HepG2 (cell line): Measurements from ENCODE around the gene HSPA1B. TPM values are rescaled to one million over a fixed set of nuclear protein-coding genes. Genes with fewer than 3 reads are reported as not detected.

Experiments used
- BCL3 ChIP-seq: sonication (generic); formaldehyde crosslinking; IDR thresholded peaks from 2 replicates; pipeline ENCODE4 v1.5.1; 2020; ENCODE audit warnings: mild to moderate bottlenecking, missing genetic modification reagents, moderate library complexity
- CERS6 ChIP-seq: sonication (generic); formaldehyde crosslinking; IDR thresholded peaks from 2 replicates; pipeline ENCODE4 v1.5.0; 2020; ENCODE audit warnings: missing genetic modification reagents
- CTCF ChIP-seq: sonication (generic); formaldehyde crosslinking; IDR thresholded peaks from 2 replicates; pipeline ENCODE4 v1.5.0; 2020; ENCODE audit warnings: mild to moderate bottlenecking, missing genetic modification reagents, moderate library complexity
- HMGXB4 ChIP-seq, 2 experiments: sonication (generic) in 1 of 2; formaldehyde crosslinking in 1 of 2; IDR thresholded peaks; 2 replicates each; pipeline versions ENCODE4 v1.4.0 to v1.6.1; 2018 to 2020; ENCODE audit warnings: missing genetic modification reagents in 2 of 2, borderline replicate concordance in 1 of 2, low read depth in 1 of 2, mild to moderate bottlenecking in 1 of 2, missing biosample characterization in 1 of 2
- MED1 ChIP-seq: sonication (generic); formaldehyde crosslinking; IDR thresholded peaks from 2 replicates; pipeline ENCODE4 v1.4.0; 2020; ENCODE audit warnings: missing genetic modification reagents
- MXD3 ChIP-seq: IDR thresholded peaks from 2 replicates; pipeline ENCODE4 v1.6.1; 2016; ENCODE audit warnings: mild to moderate bottlenecking, missing biosample characterization, missing genetic modification reagents
- PLSCR1 ChIP-seq: sonication (generic); formaldehyde crosslinking; IDR thresholded peaks from 2 replicates; pipeline ENCODE4 v1.5.0; 2020; ENCODE audit warnings: missing genetic modification reagents, mild to moderate bottlenecking, borderline replicate concordance
- RARA ChIP-seq: IDR thresholded peaks from 2 replicates; pipeline ENCODE4 v1.6.1; 2016; ENCODE audit warnings: missing genetic modification reagents, missing compliant biosample characterization
- SMAD3 ChIP-seq: sonication (generic); formaldehyde crosslinking; IDR thresholded peaks from 2 replicates; pipeline ENCODE4 v1.4.0; 2020; ENCODE audit warnings: missing genetic modification reagents
- SP2 ChIP-seq: sonication (generic); formaldehyde crosslinking; IDR thresholded peaks from 2 replicates; pipeline ENCODE4 v1.5.1; 2020; ENCODE audit warnings: mild to moderate bottlenecking, missing genetic modification reagents
- ZNF646 ChIP-seq: sonication (generic); formaldehyde crosslinking; IDR thresholded peaks from 2 replicates; pipeline ENCODE4 v1.9.0; 2021; ENCODE audit warnings: mild to moderate bottlenecking, missing genetic modification reagents
- ZNF674 ChIP-seq: sonication (generic); formaldehyde crosslinking; IDR thresholded peaks from 2 replicates; pipeline ENCODE4 v1.5.0; 2020; ENCODE audit warnings: low read depth, mild to moderate bottlenecking, missing genetic modification reagents
- ZNF713 ChIP-seq: sonication (generic); formaldehyde crosslinking; IDR thresholded peaks from 2 replicates; pipeline ENCODE4 v1.4.0; 2020; ENCODE audit warnings: mild to moderate bottlenecking, missing genetic modification reagents
- polyA plus RNA-seq, 8 experiments: library from polyadenylated mRNA; depleted of rRNA in 3 of 8; stranded (reverse) in 7 of 8; unstranded in 1 of 8; fragments of >200 nt; fragmentation: Illumina TruSeq in 4 of 8; extraction: Trizol in 4 of 8; gene quantifications; 2 replicates each; pipeline versions ENCODE4 v1.2.1 to v1.2.3, GENCODE V29; 2011 to 2016; ENCODE audit warnings: low read depth in 4 of 8, missing spikeins in 1 of 8, mixed read lengths in 1 of 8; ENCODE audit not compliant: insufficient read depth in 1 of 8
- total RNA-seq, 5 experiments: library from RNA; depleted of rRNA; stranded (reverse); fragments of >200 nt; fragmentation: Illumina TruSeq; extraction: Trizol; gene quantifications; 2 replicates each; pipeline ENCODE4 v1.2.3, GENCODE V29; 2016; ENCODE audit warnings: low read depth in 1 of 5

The HSPA1B gene
- total and polyA plus RNA-seq, 2 of the 13 experiments (the other 11 are each of a cell fraction or from before 2014, with no cell fraction given): 26.0 to 186 TPM

GRCh38 chr6:31806470-31807272, 20.9 kb upstream of the HSPA1B start, which contains the start of gene LSM2 (continued):
- TF ChIP-seq ZNF713 (CRISPR knock-in tag): no peak
- no peak for TF ChIP-seq SMAD3 (CRISPR knock-in tag)
- TF ChIP-seq ZNF646 (CRISPR knock-in tag): no peak
- TF ChIP-seq CTCF (CRISPR knock-in tag): peak; percentile 89
- TF ChIP-seq HMGXB4 (CRISPR knock-in tag; IDR thresholded peaks at IDR 0.05; ENCODE audit: borderline replicate concordance in 1 of 2, low read depth in 1 of 2): peak; percentile 98 to 99
- TF ChIP-seq CERS6 (CRISPR knock-in tag): no peak
- TF ChIP-seq MED1 (CRISPR knock-in tag): peak; percentile 86
- TF ChIP-seq MXD3 (CRISPR knock-in tag): peak; percentile 97
- peak; percentile 95 for TF ChIP-seq BCL3 (CRISPR knock-in tag)
- no peak for TF ChIP-seq ZNF674 (CRISPR knock-in tag)
- peak; percentile 69; the same call in 1 of the 2 replicates for TF ChIP-seq SP2 (CRISPR knock-in tag)
- TF ChIP-seq RARA (CRISPR knock-in tag): no peak
- no peak for TF ChIP-seq PLSCR1 (CRISPR knock-in tag)
